Activated naive CD8-positive, alpha-beta T cell treated with anti-CD3 and anti-CD28 coated beads, Interleukin-2, amount 10 ng/mL, durations not matched to agents 7 days and 5 days (primary cell): Measurements from ENCODE around the gene LAMTOR2. TPM values are rescaled to one million over a fixed set of nuclear protein-coding genes. Genes with fewer than 3 reads are reported as not detected.

Source experiments
- total RNA-seq, 2 experiments: library from RNA; stranded (reverse); gene quantifications; one replicate each; pipeline ENCODE4 v1.2.3, GENCODE V29; 2021

Gene LAMTOR2
- total RNA-seq, 2 experiments from 2014 or later, result 50.9 to 52.6 TPM

Other genes starting within 250 kb of the LAMTOR2 start
- 10 to 100 TPM; 92.4 to 94.4 TPM for gene GON4L, start 197.6 kb upstream of the LAMTOR2 start, total RNA-seq
- gene SYT11, start 195.2 kb upstream of the LAMTOR2 start, total RNA-seq, result 10 to 100 TPM; 13.6 to 15.1 TPM
- gene RIT1, start 143.4 kb upstream of the LAMTOR2 start, total RNA-seq, result 10 to 100 TPM; 31.3 to 32.8 TPM
- 10 to 100 TPM; 91.6 to 94.5 TPM for gene KHDC4, start 120.4 kb upstream of the LAMTOR2 start, total RNA-seq
- under 1 TPM in 1 of 2 experiments, not detected in 1; 0.26 TPM for gene RXFP4, start 113.1 kb upstream of the LAMTOR2 start, total RNA-seq
- gene ARHGEF2, start 76.2 kb upstream of the LAMTOR2 start, total RNA-seq, result 100 to 1,000 TPM; 151 to 155 TPM
- 100 to 1,000 TPM; 204 to 205 TPM for gene SSR2, start 33.8 kb upstream of the LAMTOR2 start, total RNA-seq
- 10 to 100 TPM; 31.9 to 37.9 TPM for gene UBQLN4, start 984 bp upstream of the LAMTOR2 start, total RNA-seq
- gene RAB25, start 6.4 kb downstream of the LAMTOR2 start, total RNA-seq, result under 1 TPM; 0.86 to 0.91 TPM
- gene MEX3A, start 27.7 kb downstream of the LAMTOR2 start, total RNA-seq, result under 1 TPM; 0.09 to 0.11 TPM
- 10 to 100 TPM; 11.7 to 13.0 TPM for gene LMNA, start 59.9 kb downstream of the LAMTOR2 start, total RNA-seq
- 10 to 100 TPM in 1 of 2 experiments, 1 to 10 TPM in 1; 9.8 to 10.2 TPM for gene SEMA4A, start 98.8 kb downstream of the LAMTOR2 start, total RNA-seq
- gene SLC25A44, start 139.3 kb downstream of the LAMTOR2 start, total RNA-seq, result 10 to 100 TPM; 30.9 to 35.3 TPM
- gene PMF1, start 158.2 kb downstream of the LAMTOR2 start, total RNA-seq, result 10 to 100 TPM; 66.2 to 71.2 TPM
- 1 to 10 TPM; 3.3 to 4.8 TPM for gene BGLAP, start 187.4 kb downstream of the LAMTOR2 start, total RNA-seq
- gene PAQR6, start 193.3 kb downstream of the LAMTOR2 start, total RNA-seq, result 1 to 10 TPM; 7.0 TPM
- 10 to 100 TPM; 72.3 to 76.4 TPM for gene SMG5, start 228.0 kb downstream of the LAMTOR2 start, total RNA-seq
- gene TMEM79, start 229.5 kb downstream of the LAMTOR2 start, total RNA-seq, result 10 to 100 TPM; 12.3 to 12.8 TPM
- gene GLMP, start 240.9 kb downstream of the LAMTOR2 start, total RNA-seq, result 10 to 100 TPM; 27.5 to 27.8 TPM
- not detected for gene VHLL, start 244.5 kb downstream of the LAMTOR2 start, total RNA-seq